H9 (cell line): Measurements from ENCODE around the gene TNRC6A. TPM values are rescaled to one million over a fixed set of nuclear protein-coding genes. Genes with fewer than 3 reads are reported as not detected.

ENCODE experiments used
- DNase-seq: peaks from one replicate; pipeline ENCODE4 v3.0.0-alpha.2; 2017
- H2AFZ ChIP-seq: one replicate; pipeline ENCODE4 v1.6.1; 2013; ENCODE audit warnings: mild to moderate bottlenecking, low read length, control low read depth, moderate library complexity
- H2AK5ac ChIP-seq: 2 replicates; pipeline ENCODE4 v1.6.1; 2013; ENCODE audit warnings: low read length, control low read depth, mixed read lengths; ENCODE audit not compliant: insufficient read length
- H2BK120ac ChIP-seq: one replicate; pipeline ENCODE4 v1.6.1; 2013; ENCODE audit warnings: low read depth, mild to moderate bottlenecking, low read length, control low read depth, inconsistent platforms; ENCODE audit not compliant: poor library complexity, severe bottlenecking
- H2BK12ac ChIP-seq: 2 replicates; pipeline ENCODE4 v1.6.1; 2013; ENCODE audit warnings: low read length, control low read depth, mixed read lengths, low read depth; ENCODE audit not compliant: insufficient read length
- H2BK15ac ChIP-seq: 2 replicates; pipeline ENCODE4 v1.6.1; 2013; ENCODE audit warnings: low read depth, low read length, control low read depth
- H2BK20ac ChIP-seq: one replicate; pipeline ENCODE4 v1.6.1; 2013; ENCODE audit warnings: low read depth, mild to moderate bottlenecking, low read length, control low read depth, inconsistent platforms; ENCODE audit not compliant: poor library complexity, severe bottlenecking
- H2BK5ac ChIP-seq: 2 replicates; pipeline ENCODE4 v1.6.1; 2013; ENCODE audit warnings: low read length, control low read depth, mixed read lengths; ENCODE audit not compliant: insufficient read length
- H3K14ac ChIP-seq: 2 replicates; pipeline ENCODE4 v1.6.1; 2013; ENCODE audit warnings: low read length, control low read depth; ENCODE audit not compliant: insufficient read depth
- H3K18ac ChIP-seq: 2 replicates; pipeline ENCODE4 v1.6.1; 2013; ENCODE audit warnings: low read depth, mild to moderate bottlenecking, mixed read lengths, low read length, control low read depth; ENCODE audit not compliant: insufficient read length
- H3K23ac ChIP-seq: 2 replicates; pipeline ENCODE4 v1.6.1; 2013; ENCODE audit warnings: low read length, control low read depth, mixed read lengths, low read depth; ENCODE audit not compliant: insufficient read length
- H3K23me2 ChIP-seq: 2 replicates; pipeline ENCODE4 v1.6.1; 2013; ENCODE audit warnings: low read depth, mild to moderate bottlenecking, mixed read lengths, low read length, control low read depth; ENCODE audit not compliant: insufficient read length, poor library complexity, severe bottlenecking
- H3K27ac ChIP-seq: 2 replicates; pipeline ENCODE4 v1.5.1; 2013; ENCODE audit warnings: low read length, control low read depth, mixed read lengths, low read depth; ENCODE audit not compliant: insufficient read length
- H3K27me3 ChIP-seq: 2 replicates; pipeline ENCODE4 v1.6.1; 2013; ENCODE audit warnings: low read length, control low read depth, inconsistent platforms; ENCODE audit not compliant: insufficient read depth
- H3K4ac ChIP-seq: 2 replicates; pipeline ENCODE4 v1.6.1; 2013; ENCODE audit warnings: low read depth, mild to moderate bottlenecking, control low read depth, inconsistent platforms, low read length, moderate library complexity
- H3K4me1 ChIP-seq: 2 replicates; pipeline ENCODE4 v1.6.1; 2013; ENCODE audit warnings: low read length, control low read depth, inconsistent platforms; ENCODE audit not compliant: insufficient read depth
- H3K4me2 ChIP-seq: 2 replicates; pipeline ENCODE4 v1.6.1; 2013; ENCODE audit warnings: low read length, control low read depth, mixed read lengths; ENCODE audit not compliant: insufficient read length, insufficient read depth
- H3K56ac ChIP-seq: 2 replicates; pipeline ENCODE4 v1.6.1; 2013; ENCODE audit warnings: low read depth, mild to moderate bottlenecking, mixed read lengths, low read length, control low read depth; ENCODE audit not compliant: insufficient read length
- H3K79me1 ChIP-seq: 2 replicates; pipeline ENCODE4 v1.6.1; 2013; ENCODE audit warnings: low read depth, mild to moderate bottlenecking, moderate library complexity, low read length, control low read depth, inconsistent platforms; ENCODE audit not compliant: insufficient read depth, poor library complexity, severe bottlenecking
- H3K79me2 ChIP-seq: 2 replicates; pipeline ENCODE4 v1.6.1; 2013; ENCODE audit warnings: low read length, control low read depth, inconsistent platforms; ENCODE audit not compliant: insufficient read depth
- H3K9ac ChIP-seq: 2 replicates; pipeline ENCODE4 v1.6.1; 2013; ENCODE audit warnings: low read length, control low read depth, mixed read lengths; ENCODE audit not compliant: insufficient read length; ENCODE audit errors: extremely low read depth
- H3K9me3 ChIP-seq: one replicate; pipeline ENCODE4 v1.6.1; 2013; ENCODE audit warnings: low read depth, low read length, inconsistent platforms; ENCODE audit not compliant: control insufficient read depth
- H3T11ph ChIP-seq: one replicate; pipeline ENCODE4 v1.6.1; 2013; ENCODE audit warnings: mild to moderate bottlenecking, low read length, control low read depth, inconsistent platforms
- H4K20me1 ChIP-seq: one replicate; pipeline ENCODE4 v1.6.1; 2013; ENCODE audit not compliant: control insufficient read depth, insufficient read length, insufficient read depth
- H4K5ac ChIP-seq: 2 replicates; pipeline ENCODE4 v1.6.1; 2013; ENCODE audit warnings: low read depth, mild to moderate bottlenecking, mixed read lengths, low read length, control low read depth; ENCODE audit not compliant: insufficient read length
- H4K8ac ChIP-seq: replicated peaks from 2 replicates; pipeline ENCODE4 v1.6.1; 2013; ENCODE audit warnings: low read length, control low read depth, mixed read lengths, low read depth; ENCODE audit not compliant: insufficient read length
- H4K91ac ChIP-seq: 2 replicates; pipeline ENCODE4 v1.6.1; 2013; ENCODE audit warnings: low read depth, mild to moderate bottlenecking, moderate library complexity, mixed read lengths, low read length, control low read depth; ENCODE audit not compliant: insufficient read length
- H3K27ac Mint-ChIP-seq, 3 experiments: 2 replicates in 2 of 3; 3 replicates in 1 of 3; pipeline ENCODE4 v1.8.0; 2020 to 2021; ENCODE audit warnings: mixed read lengths in 3 of 3, mild to moderate bottlenecking in 1 of 3, moderate library complexity in 1 of 3
- H3K27me3 Mint-ChIP-seq: 2 replicates; pipeline ENCODE4 v1.8.0; 2021; ENCODE audit warnings: low read depth, mild to moderate bottlenecking, moderate library complexity, mixed read lengths
- H3K36me3 Mint-ChIP-seq, 3 experiments: 2 replicates in 2 of 3; 3 replicates in 1 of 3; pipeline ENCODE4 v1.8.0; 2020 to 2021; ENCODE audit warnings: low read depth in 3 of 3, mixed read lengths in 3 of 3; ENCODE audit not compliant: insufficient read depth in 1 of 3
- H3K4me1 Mint-ChIP-seq, 2 experiments: 2 replicates each; pipeline ENCODE4 v1.8.0; 2020; ENCODE audit warnings: mixed read lengths in 2 of 2
- H3K4me3 Mint-ChIP-seq, 2 experiments: 2 replicates in 1 of 2; 3 replicates in 1 of 2; pipeline ENCODE4 v1.8.0; 2020 to 2021; ENCODE audit warnings: mild to moderate bottlenecking in 2 of 2, mixed read lengths in 2 of 2, moderate library complexity in 1 of 2
- H3K9me3 Mint-ChIP-seq, 2 experiments: 2 replicates in 1 of 2; 3 replicates in 1 of 2; pipeline ENCODE4 v1.8.0; 2020; ENCODE audit warnings: mild to moderate bottlenecking in 2 of 2, mixed read lengths in 2 of 2, moderate library complexity in 1 of 2
- WGBS: extraction: QIAGEN DNeasy Blood & Tissue Kit; methylation state at CpG from one replicate; pipeline ENCODE4 v1.1.7; 2013; ENCODE audit warnings: missing lambda C conversion rate, low lambda C conversion rate, mixed read lengths; ENCODE audit not compliant: insufficient read length; ENCODE audit errors: extremely low coverage; 5-methylcytosine and 5-hydroxymethylcytosine counted together
- total RNA-seq: library from RNA; stranded (reverse); gene quantifications from 2 replicates; pipeline ENCODE4 v1.2.1, GENCODE V29; 2021
- TF ChIP-seq, protein P1 (sequence below): fragments of 200-600 bp; sonication (generic); conservative IDR thresholded peaks from 3 replicates; pipeline ENCODE4 v1.8.0; 2021; ENCODE audit warnings: antibody characterized with exemption, mild to moderate bottlenecking

The TNRC6A gene
- total RNA-seq, 1 experiment from 2014 or later: 114 TPM

DNA sequence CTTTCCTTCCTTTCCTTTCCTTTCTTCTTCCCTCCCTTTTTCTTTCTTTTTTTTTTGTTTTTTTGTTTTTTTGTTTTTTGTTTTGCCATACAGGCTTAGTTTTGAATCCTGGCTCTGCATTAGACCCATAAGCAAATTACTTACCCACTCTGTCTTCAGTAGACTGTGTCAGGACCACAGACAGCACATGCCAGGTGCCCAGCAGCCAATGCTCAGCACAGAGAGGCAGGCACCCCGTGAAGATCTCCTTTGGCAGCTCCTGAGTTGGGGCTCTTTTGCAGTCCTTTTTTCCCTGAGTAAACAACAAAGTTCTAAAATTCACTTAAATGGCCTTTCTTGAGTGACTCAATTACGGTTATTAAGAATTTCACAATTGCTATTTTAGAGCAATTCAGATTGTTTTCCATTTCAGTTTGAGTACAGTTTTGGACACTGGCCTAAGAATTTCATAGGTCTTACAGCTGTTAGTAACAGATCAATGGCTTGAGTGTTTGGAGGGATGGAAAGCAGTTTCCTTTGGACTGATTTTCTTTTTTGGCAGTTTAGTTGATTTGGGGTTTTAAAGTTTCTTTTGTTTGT is 90.1 kb downstream of the TNRC6A start:
- Mint-ChIP-seq H3K36me3 (peaks cover 54 to 95% (median 94%) of the 10 kb centered on the region in 3 experiments; a peak in 6 of 7 replicates), H3K4me1 (no peaks in the 10 kb centered on the region), H3K9me3 (no peaks in the 10 kb centered on the region), H3K27ac (peak overlapping the region in 2 of 3 experiments; percentile 59 to 92; a peak in 4 of 7 replicates), H3K4me3 (no peak overlapping the region), H3K27me3 (no peaks in the 10 kb centered on the region; the same call in 1 of the 2 replicates)
- no peak overlapping the region for H3K9ac ChIP-seq
- H2BK12ac ChIP-seq: no peak overlapping the region
- DNase-seq: no peak
- H3K14ac ChIP-seq: no peak overlapping the region
- WGBS: no CpG with 5 or more reads among the region's 2 CpGs
- H2BK15ac ChIP-seq: no peak overlapping the region
- H3K27me3 ChIP-seq: no peaks in the 10 kb centered on the region
- no peaks in the 10 kb centered on the region for H3K23me2 ChIP-seq
- no peak overlapping the region for H3K4me2 ChIP-seq
- H3K4me1 ChIP-seq: no peaks in the 10 kb centered on the region
- H2BK20ac ChIP-seq: no peak overlapping the region
- peaks cover 2% of the 10 kb centered on the region for H4K20me1 ChIP-seq
- H2BK5ac ChIP-seq: no peak overlapping the region
- no peak overlapping the region for H3K23ac ChIP-seq
- no peak overlapping the region for H2AK5ac ChIP-seq
- H3K79me2 ChIP-seq: no peaks in the 10 kb centered on the region
- H3K9me3 ChIP-seq: no peaks in the 10 kb centered on the region
- no peak overlapping the region for H2AFZ ChIP-seq
- H3K4ac ChIP-seq: no peak overlapping the region
- no peaks in the 10 kb centered on the region for H3K79me1 ChIP-seq
- no peak overlapping the region for H3K27ac ChIP-seq
- no peak overlapping the region for H3K56ac ChIP-seq
- no peak overlapping the region for H4K91ac ChIP-seq
- H3K18ac ChIP-seq: no peak overlapping the region
- no peak overlapping the region for H4K5ac ChIP-seq
- TF ChIP-seq, protein P1, sequence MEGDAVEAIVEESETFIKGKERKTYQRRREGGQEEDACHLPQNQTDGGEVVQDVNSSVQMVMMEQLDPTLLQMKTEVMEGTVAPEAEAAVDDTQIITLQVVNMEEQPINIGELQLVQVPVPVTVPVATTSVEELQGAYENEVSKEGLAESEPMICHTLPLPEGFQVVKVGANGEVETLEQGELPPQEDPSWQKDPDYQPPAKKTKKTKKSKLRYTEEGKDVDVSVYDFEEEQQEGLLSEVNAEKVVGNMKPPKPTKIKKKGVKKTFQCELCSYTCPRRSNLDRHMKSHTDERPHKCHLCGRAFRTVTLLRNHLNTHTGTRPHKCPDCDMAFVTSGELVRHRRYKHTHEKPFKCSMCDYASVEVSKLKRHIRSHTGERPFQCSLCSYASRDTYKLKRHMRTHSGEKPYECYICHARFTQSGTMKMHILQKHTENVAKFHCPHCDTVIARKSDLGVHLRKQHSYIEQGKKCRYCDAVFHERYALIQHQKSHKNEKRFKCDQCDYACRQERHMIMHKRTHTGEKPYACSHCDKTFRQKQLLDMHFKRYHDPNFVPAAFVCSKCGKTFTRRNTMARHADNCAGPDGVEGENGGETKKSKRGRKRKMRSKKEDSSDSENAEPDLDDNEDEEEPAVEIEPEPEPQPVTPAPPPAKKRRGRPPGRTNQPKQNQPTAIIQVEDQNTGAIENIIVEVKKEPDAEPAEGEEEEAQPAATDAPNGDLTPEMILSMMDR: no peak
- no peak overlapping the region for H3T11ph ChIP-seq
- H2BK120ac ChIP-seq: no peak overlapping the region
- H4K8ac ChIP-seq: no peak overlapping the region
